HG03039 (cell line): ENCODE results near the gene C16orf74.

Source experiments
- ATAC-seq: cut with Tn5 transposase; IDR thresholded peaks from one replicate; pipeline ENCODE4 v1.9.1; 2021; ENCODE audit warnings: mild to moderate bottlenecking, moderate library complexity; ENCODE audit not compliant: unreplicated experiment

Gene C16orf74

GRCh38 chr16:85659805-85660511, 90.9 kb downstream of the C16orf74 start:
- no peak for ATAC-seq

GRCh38 chr16:85659336-85659735, 91.6 kb downstream of the C16orf74 start:
- no peak for ATAC-seq

- ATAC-seq, result no peak
These were observed 92.2 kb downstream of the C16orf74 start for GRCh38 chr16:85658504-85659326.

- ATAC-seq, result no peak
These were observed 92.9 kb downstream of the C16orf74 start for GRCh38 chr16:85657996-85658395.
